Esophagus squamous epithelium (tissue), 5 donors: ENCODE results near the gene APLN. TPM values are rescaled to one million over a fixed set of nuclear protein-coding genes. Genes with fewer than 3 reads are reported as not detected.

Source experiments
- DNase-seq: peaks from one replicate; lab custom pipeline; 2025; lab: John Stamatoyannopoulos, UW
- H3K27ac ChIP-seq, 4 donors: fragments of 200-600 bp; sonication (generic); one replicate each; pipeline ENCODE4 v1.5.1; 2016 to 2019; ENCODE audit warnings: mild to moderate bottlenecking in 1 of 4
- H3K27me3 ChIP-seq, 4 donors: fragments of 200-600 bp; sonication (generic); 1 replicate in 3 of 4; 2 replicates in 1 of 4; pipeline versions ENCODE4 v1.5.1 to v1.6.0; 2017 to 2021; ENCODE audit warnings: antibody characterized with exemption in 1 of 4
- H3K36me3 ChIP-seq, 3 donors: fragments of 200-600 bp; sonication (generic); one replicate each; pipeline ENCODE4 v1.5.1; 2016 to 2019
- H3K4me1 ChIP-seq, 3 donors: fragments of 200-600 bp; sonication (generic); one replicate each; pipeline ENCODE4 v1.5.1; 2017 to 2019
- H3K4me3 ChIP-seq, 4 donors: fragments of 200-600 bp; sonication (generic); 1 replicate in 3 of 4; 2 replicates in 1 of 4; pipeline ENCODE4 v1.5.1; 2016 to 2019; ENCODE audit warnings: mild to moderate bottlenecking in 2 of 4, moderate library complexity in 1 of 4
- H3K9me3 ChIP-seq, 3 donors: fragments of 200-600 bp; sonication (generic); one replicate each; pipeline ENCODE4 v1.5.1; 2016 to 2019
- POLR2A ChIP-seq, 4 donors: fragments of 450-650 bp; IDR thresholded peaks; one replicate each; pipeline ENCODE4 v1.6.1; 2017; ENCODE audit warnings: antibody characterized with exemption in 4 of 4, mild to moderate bottlenecking in 4 of 4, moderate library complexity in 3 of 4
- WGBS, 2 donors: methylation state at CpG; one replicate each; pipeline ENCODE4 v1.1.5; 2018; 5-methylcytosine and 5-hydroxymethylcytosine counted together
- intact Hi-C: fragments of 100-400 bp; cut with DNase I; formaldehyde crosslinking; loops from one replicate; pipeline ENCODE4 v1.15.0; 2022
- total RNA-seq, 4 donors: library from RNA; depleted of rRNA; stranded (reverse); fragments of >200 nt; gene quantifications; one replicate each; pipeline ENCODE4 v1.1.0, GENCODE V29; 2016
- TF ChIP-seq, protein P1 (sequence below), 6 experiments: fragments of 450-650 bp in 4 of 6; fragments of 200-600 bp in 2 of 6; sonication (generic) in 2 of 6; IDR thresholded peaks; one replicate each; pipeline ENCODE4 v1.5.1; 2016 to 2019; ENCODE audit warnings: antibody characterized with exemption in 6 of 6, mild to moderate bottlenecking in 4 of 6, moderate library complexity in 4 of 6
- donor health status: DM: yes; HTN: yes; CAD: no.

APLN gene, protein sequence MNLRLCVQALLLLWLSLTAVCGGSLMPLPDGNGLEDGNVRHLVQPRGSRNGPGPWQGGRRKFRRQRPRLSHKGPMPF
- total RNA-seq: under 1 TPM; 0.09 to 0.53 (median 0.44) TPM

DNA sequence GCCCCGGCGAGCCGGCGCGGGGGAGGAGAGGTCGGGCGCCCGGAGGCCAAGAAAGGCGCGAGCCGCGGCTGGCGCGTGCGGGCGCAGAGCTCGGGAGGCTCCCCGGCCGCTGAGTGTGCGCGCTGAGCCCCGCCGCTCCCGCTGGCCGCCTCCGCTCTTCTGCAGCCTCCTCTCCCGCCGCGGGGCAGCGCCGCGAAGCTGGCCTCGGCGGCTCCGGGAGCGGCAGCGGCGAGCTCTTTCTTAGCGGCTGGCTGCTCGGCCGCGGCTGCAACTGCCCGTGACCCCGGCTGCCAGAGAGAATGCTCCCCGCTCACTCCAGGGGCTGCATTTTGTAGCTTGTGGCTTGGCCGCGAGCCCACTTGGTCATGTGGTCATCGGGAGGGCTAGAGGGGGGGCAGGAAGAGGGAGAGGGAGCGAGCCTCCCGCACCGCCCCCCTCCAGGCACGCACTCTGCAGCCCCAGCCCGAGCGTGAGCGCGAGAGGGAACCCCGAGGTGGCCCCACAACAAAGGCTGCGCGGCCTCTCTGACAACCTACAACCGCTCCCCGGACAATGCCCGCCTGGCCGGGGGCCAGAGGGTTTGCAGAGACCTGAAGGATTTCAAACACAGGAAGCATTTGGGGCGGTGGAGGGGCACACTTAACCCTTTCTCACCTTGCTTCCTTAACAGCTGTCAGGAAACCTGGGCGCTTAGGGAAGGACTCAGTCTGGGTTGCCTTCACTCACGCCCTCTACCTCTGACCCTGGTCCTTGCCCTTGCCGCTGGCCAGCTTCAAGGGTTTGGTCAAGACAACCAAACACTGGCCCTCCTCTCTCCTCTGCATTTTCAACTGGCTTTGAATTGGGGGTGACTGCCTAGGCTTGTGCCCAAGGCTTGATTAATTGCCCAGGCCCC, at the start of gene APLN:
Gene APLN, minus strand, starts transcription at position 305 of the 895 bp plus-strand sequence. CDS start 326 bp downstream, outside the sequence.
- Histone ChIP-seq H3K4me1 (peaks cover 9 to 24% (median 11%) of the 10 kb centered on the region in 3 donors), H3K9me3 (no peaks in the 10 kb centered on the region), H3K27me3 (peaks cover 0 to 24% (median 0%) of the 10 kb centered on the region in 4 donors), H3K4me3 (peak within 1 kb of the TSS; percentile 29 to 62 (median 38)), H3K27ac (no peak within 1 kb of the TSS), H3K36me3 (no peaks in the 10 kb centered on the region)
- DNase-seq: no peak
- no peak for TF ChIP-seq POLR2A (IDR thresholded peaks at IDR 0.05)
- TF ChIP-seq, protein P1, sequence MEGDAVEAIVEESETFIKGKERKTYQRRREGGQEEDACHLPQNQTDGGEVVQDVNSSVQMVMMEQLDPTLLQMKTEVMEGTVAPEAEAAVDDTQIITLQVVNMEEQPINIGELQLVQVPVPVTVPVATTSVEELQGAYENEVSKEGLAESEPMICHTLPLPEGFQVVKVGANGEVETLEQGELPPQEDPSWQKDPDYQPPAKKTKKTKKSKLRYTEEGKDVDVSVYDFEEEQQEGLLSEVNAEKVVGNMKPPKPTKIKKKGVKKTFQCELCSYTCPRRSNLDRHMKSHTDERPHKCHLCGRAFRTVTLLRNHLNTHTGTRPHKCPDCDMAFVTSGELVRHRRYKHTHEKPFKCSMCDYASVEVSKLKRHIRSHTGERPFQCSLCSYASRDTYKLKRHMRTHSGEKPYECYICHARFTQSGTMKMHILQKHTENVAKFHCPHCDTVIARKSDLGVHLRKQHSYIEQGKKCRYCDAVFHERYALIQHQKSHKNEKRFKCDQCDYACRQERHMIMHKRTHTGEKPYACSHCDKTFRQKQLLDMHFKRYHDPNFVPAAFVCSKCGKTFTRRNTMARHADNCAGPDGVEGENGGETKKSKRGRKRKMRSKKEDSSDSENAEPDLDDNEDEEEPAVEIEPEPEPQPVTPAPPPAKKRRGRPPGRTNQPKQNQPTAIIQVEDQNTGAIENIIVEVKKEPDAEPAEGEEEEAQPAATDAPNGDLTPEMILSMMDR (IDR thresholded peaks at IDR 0.05): no peak
- intact Hi-C loops: no loop called here
- 54% methylated on average over 18 of the region's 67 CpGs; no CpG with 5 or more reads in 1 of the 2 donors for WGBS, 2 donors

DNA sequence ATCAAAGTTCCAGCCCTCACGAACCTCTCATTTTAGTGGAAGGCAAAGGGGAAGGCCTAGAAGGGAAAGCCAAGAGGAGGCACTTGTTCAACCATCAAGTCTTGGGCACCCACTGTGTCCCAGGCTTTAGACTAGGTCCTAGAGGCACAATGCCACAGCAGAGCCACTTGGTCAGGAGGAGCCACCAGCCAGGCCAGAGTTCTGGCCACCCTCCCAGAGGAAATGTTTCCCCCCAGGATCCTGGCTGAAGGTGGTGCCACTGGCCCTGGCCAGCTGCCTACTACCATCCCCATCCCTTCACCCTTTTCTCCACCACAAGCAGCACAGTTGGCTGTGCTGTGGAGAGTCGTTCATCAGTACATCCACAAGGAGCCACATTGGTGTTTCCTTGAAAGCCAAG, 49.7 kb upstream of the APLN start:
- TF ChIP-seq, protein P1 (IDR thresholded peaks at IDR 0.05): no peak
- no peak for TF ChIP-seq POLR2A (IDR thresholded peaks at IDR 0.05)

DNA sequence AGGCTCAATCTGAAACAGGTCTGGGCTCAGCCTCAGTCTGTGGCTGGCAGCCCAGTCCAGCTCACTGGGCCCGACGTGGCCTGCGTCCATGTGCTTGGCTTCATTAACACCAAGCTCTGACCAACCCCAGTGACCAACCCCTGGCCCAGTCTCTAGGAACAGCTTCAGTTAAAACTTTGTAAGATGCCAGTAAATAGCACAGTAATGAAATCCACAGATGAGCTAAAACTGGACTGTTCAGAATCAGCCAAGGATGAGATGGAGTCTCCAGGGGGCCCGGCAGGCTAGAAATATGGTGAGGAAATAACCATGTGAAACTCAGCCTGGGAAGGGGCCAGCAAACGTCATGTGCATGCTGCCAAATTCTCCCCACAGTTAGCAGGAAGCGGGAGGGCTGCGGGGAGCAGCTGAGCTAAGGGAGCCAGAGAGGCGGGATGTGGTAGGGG, 46.9 kb upstream of the APLN start:
- WGBS, 2 donors: 55 to 62% methylated on average over 4 to 7 of the region's 8 CpGs
- Histone ChIP-seq H3K4me3 (no peak overlapping the region), H3K36me3 (no peaks in the 10 kb centered on the region), H3K27me3 (no peaks in the 10 kb centered on the region), H3K27ac (peak overlapping the region in 1 of 4 donors; percentile 61), H3K9me3 (no peaks in the 10 kb centered on the region), H3K4me1 (no peaks in the 10 kb centered on the region)
- TF ChIP-seq POLR2A (IDR thresholded peaks at IDR 0.05): no peak
- TF ChIP-seq, protein P1 (IDR thresholded peaks at IDR 0.05): no peak
- intact Hi-C loops: no loop called here
- no peak for DNase-seq

More for the DNA sequence above, 49.7 kb upstream of the APLN start:
- DNase-seq: no peak
- H3K4me3 ChIP-seq: no peak overlapping the region
- no peaks in the 10 kb centered on the region for H3K9me3 ChIP-seq
- 44% methylated on average over 1 of the region's 2 CpGs; no CpG with 5 or more reads in 1 of the 2 donors for WGBS, 2 donors
- no peaks in the 10 kb centered on the region for H3K36me3 ChIP-seq
- intact Hi-C loops: no loop called here
- H3K27ac ChIP-seq: no peak overlapping the region
- no peaks in the 10 kb centered on the region for H3K27me3 ChIP-seq
- no peaks in the 10 kb centered on the region for H3K4me1 ChIP-seq

DNA sequence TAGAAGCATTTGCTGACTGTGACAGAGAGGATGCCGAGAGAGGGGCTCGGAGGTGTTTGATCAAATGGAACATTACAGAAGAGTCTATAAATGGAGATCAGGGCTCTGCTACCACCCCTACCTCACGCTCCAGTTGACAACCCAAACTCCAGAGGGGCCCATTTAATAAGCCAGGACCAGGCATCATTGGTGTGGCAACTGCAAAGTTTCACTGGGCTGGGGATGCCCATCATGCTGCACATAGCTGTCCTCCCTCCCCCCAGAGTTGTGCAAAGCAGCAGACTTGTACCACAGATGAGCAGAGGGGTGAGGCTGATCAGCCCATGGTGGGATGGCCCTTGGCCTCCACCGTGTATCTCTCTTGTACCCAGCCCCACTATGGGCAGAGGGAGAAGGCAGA, 45.8 kb upstream of the APLN start:
- H3K36me3 ChIP-seq: no peaks in the 10 kb centered on the region
- no peaks in the 10 kb centered on the region for H3K4me1 ChIP-seq
- H3K27ac ChIP-seq: no peak overlapping the region
- DNase-seq: no peak
- TF ChIP-seq, protein P1 (IDR thresholded peaks at IDR 0.05): no peak
- TF ChIP-seq POLR2A (IDR thresholded peaks at IDR 0.05): no peak
- H3K4me3 ChIP-seq: no peak overlapping the region
- H3K27me3 ChIP-seq: no peaks in the 10 kb centered on the region
- H3K9me3 ChIP-seq: no peaks in the 10 kb centered on the region
- 79 to 100% methylated on average over 2 to 4 of the region's 4 CpGs for WGBS, 2 donors
- intact Hi-C loops: no loop called here

DNA sequence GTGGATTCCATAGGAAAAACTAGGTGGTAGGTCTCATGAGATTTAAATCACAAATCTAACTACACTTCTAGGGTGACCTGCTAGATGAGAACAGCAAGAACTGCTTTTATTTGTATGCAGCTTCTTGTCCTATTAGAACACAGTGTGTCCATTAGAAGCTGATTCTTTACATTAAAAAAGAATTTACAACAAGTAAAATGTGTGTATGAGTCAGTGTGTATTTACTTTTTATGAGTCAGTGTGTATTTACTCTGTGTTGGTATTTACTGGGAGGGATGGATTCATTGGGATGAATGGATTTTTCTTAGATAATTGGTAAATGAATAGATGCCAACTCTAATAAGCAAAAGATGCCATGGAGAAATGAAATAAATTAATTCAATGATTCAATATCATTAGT, 43.4 kb upstream of the APLN start:
- no peak overlapping the region for H3K27ac ChIP-seq
- H3K36me3 ChIP-seq: no peaks in the 10 kb centered on the region
- no peak for TF ChIP-seq POLR2A (IDR thresholded peaks at IDR 0.05)
- TF ChIP-seq, protein P1 (IDR thresholded peaks at IDR 0.05): no peak
- intact Hi-C loops: no loop called here
- no peaks in the 10 kb centered on the region for H3K27me3 ChIP-seq
- DNase-seq: no peak
- no peaks in the 10 kb centered on the region for H3K9me3 ChIP-seq
- no peaks in the 10 kb centered on the region for H3K4me1 ChIP-seq
- H3K4me3 ChIP-seq: no peak overlapping the region
